Measurements from ENCODE around the gene MCCC1.

DNA sequence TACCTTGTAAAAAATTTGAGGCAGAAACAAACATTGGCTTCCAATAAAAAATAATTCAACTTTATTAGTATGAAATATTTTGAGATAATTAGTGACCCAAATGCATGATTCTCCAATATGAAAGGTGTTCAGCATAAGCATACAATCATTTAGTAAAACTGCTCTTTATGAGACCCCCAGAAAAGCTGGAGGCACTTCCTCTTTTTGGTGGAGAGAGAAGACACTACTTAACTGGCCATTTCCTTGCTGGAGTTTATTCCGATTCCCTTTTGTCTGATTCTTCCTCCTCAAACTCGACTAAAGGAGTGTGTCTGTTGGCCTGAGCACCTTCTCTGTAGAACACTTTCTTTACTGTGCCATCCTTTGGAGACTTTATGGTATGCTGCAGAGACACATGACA is 84.1 kb downstream of the MCCC1 start:
- TF ChIP-seq POLR2A (IDR thresholded peaks at IDR 0.05; ENCODE audit: borderline replicate concordance, extremely low read depth, insufficient read depth, insufficient read length): no peak
- TF ChIP-seq, protein P1, sequence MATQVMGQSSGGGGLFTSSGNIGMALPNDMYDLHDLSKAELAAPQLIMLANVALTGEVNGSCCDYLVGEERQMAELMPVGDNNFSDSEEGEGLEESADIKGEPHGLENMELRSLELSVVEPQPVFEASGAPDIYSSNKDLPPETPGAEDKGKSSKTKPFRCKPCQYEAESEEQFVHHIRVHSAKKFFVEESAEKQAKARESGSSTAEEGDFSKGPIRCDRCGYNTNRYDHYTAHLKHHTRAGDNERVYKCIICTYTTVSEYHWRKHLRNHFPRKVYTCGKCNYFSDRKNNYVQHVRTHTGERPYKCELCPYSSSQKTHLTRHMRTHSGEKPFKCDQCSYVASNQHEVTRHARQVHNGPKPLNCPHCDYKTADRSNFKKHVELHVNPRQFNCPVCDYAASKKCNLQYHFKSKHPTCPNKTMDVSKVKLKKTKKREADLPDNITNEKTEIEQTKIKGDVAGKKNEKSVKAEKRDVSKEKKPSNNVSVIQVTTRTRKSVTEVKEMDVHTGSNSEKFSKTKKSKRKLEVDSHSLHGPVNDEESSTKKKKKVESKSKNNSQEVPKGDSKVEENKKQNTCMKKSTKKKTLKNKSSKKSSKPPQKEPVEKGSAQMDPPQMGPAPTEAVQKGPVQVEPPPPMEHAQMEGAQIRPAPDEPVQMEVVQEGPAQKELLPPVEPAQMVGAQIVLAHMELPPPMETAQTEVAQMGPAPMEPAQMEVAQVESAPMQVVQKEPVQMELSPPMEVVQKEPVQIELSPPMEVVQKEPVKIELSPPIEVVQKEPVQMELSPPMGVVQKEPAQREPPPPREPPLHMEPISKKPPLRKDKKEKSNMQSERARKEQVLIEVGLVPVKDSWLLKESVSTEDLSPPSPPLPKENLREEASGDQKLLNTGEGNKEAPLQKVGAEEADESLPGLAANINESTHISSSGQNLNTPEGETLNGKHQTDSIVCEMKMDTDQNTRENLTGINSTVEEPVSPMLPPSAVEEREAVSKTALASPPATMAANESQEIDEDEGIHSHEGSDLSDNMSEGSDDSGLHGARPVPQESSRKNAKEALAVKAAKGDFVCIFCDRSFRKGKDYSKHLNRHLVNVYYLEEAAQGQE (IDR thresholded peaks at IDR 0.05; ENCODE audit: low read depth): no peak
- no peak for TF ChIP-seq YY1 (IDR thresholded peaks at IDR 0.05; ENCODE audit: extremely low read depth, insufficient replicate concordance, low read depth, low read length)
- TF ChIP-seq, protein P2, sequence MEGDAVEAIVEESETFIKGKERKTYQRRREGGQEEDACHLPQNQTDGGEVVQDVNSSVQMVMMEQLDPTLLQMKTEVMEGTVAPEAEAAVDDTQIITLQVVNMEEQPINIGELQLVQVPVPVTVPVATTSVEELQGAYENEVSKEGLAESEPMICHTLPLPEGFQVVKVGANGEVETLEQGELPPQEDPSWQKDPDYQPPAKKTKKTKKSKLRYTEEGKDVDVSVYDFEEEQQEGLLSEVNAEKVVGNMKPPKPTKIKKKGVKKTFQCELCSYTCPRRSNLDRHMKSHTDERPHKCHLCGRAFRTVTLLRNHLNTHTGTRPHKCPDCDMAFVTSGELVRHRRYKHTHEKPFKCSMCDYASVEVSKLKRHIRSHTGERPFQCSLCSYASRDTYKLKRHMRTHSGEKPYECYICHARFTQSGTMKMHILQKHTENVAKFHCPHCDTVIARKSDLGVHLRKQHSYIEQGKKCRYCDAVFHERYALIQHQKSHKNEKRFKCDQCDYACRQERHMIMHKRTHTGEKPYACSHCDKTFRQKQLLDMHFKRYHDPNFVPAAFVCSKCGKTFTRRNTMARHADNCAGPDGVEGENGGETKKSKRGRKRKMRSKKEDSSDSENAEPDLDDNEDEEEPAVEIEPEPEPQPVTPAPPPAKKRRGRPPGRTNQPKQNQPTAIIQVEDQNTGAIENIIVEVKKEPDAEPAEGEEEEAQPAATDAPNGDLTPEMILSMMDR (IDR thresholded peaks at IDR 0.05 in 2 of 3, conservative IDR thresholded peaks at IDR 0.05 in 1 of 3; ENCODE audit: borderline replicate concordance in 1 of 3, insufficient read depth in 1 of 3, low read depth in 2 of 3, low read length in 2 of 3): no peak
- no peak for TF ChIP-seq CEBPB (IDR thresholded peaks at IDR 0.05; ENCODE audit: low read depth)
- TF ChIP-seq FOSL1 (IDR thresholded peaks at IDR 0.05; ENCODE audit: low read depth): no peak
- no peak for TF ChIP-seq EZH2 (IDR thresholded peaks at IDR 0.05)
- no peak for TF ChIP-seq EZH2phosphoT487 (IDR thresholded peaks at IDR 0.05; ENCODE audit: borderline replicate concordance)
- TF ChIP-seq, protein P3, sequence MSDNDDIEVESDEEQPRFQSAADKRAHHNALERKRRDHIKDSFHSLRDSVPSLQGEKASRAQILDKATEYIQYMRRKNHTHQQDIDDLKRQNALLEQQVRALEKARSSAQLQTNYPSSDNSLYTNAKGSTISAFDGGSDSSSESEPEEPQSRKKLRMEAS (IDR thresholded peaks at IDR 0.05): no peak
